Measurements from ENCODE around the gene AP1S2. TPM values are rescaled to one million over a fixed set of nuclear protein-coding genes. Genes with fewer than 3 reads are reported as not detected.

AP1S2 gene
- total RNA-seq, 1 donor from 2014 or later: 89.4 TPM

DNA sequence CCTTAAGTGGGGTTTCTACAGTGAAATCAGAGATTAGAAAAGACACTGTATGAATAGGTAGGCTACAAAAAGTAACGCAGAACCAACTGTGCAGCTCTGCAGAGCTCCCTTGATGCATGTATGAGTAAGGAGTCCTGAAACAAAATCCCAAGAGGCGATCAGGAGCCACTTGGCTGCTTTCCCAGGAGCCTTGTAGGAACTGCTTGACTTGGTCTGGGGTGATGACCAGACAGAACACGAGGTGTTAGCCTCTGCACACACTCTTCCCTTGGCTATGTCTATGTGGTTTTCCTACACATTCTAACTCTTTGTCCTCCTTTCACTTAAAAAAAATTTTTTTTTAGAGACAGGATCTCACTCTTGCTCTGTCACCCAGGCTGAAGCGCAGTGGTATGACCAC, 22.8 kb upstream of the AP1S2 start:
- H3K4me3 Mint-ChIP-seq (ENCODE audit: unreplicated experiment): no peak overlapping the region

GRCh38 chrX:15874672-15875071, 20.1 kb upstream of the AP1S2 start:
- H3K27me3 Mint-ChIP-seq (ENCODE audit: unreplicated experiment): no peaks in the 10 kb centered on the region
- H3K27ac Mint-ChIP-seq (ENCODE audit: unreplicated experiment): no peak overlapping the region
- H3K9me3 Mint-ChIP-seq (ENCODE audit: unreplicated experiment): no peaks in the 10 kb centered on the region
- TF ChIP-seq CTCF (IDR thresholded peaks at IDR 0.05; ENCODE audit: partially characterized antibody, unreplicated experiment): no peak
- no peaks in the 10 kb centered on the region for H3K4me1 Mint-ChIP-seq (ENCODE audit: low read depth, unreplicated experiment)
- H3K36me3 Mint-ChIP-seq (ENCODE audit: unreplicated experiment): no peaks in the 10 kb centered on the region
- H3K4me3 Mint-ChIP-seq (ENCODE audit: unreplicated experiment): no peak overlapping the region
- DNase-seq: no peak

More for the DNA sequence above, 22.8 kb upstream of the AP1S2 start:
- H3K9me3 Mint-ChIP-seq (ENCODE audit: unreplicated experiment): no peaks in the 10 kb centered on the region
- no peaks in the 10 kb centered on the region for H3K36me3 Mint-ChIP-seq (ENCODE audit: unreplicated experiment)
- H3K27ac Mint-ChIP-seq (ENCODE audit: unreplicated experiment): no peak overlapping the region
- TF ChIP-seq CTCF (IDR thresholded peaks at IDR 0.05; ENCODE audit: partially characterized antibody, unreplicated experiment): no peak
- no peaks in the 10 kb centered on the region for H3K4me1 Mint-ChIP-seq (ENCODE audit: low read depth, unreplicated experiment)
- no peaks in the 10 kb centered on the region for H3K27me3 Mint-ChIP-seq (ENCODE audit: unreplicated experiment)
- no peak for DNase-seq

- Mint-ChIP-seq H3K4me1 (ENCODE audit: low read depth, unreplicated experiment) (no peaks in the 10 kb centered on the region), H3K27me3 (ENCODE audit: unreplicated experiment) (no peaks in the 10 kb centered on the region), H3K9me3 (ENCODE audit: unreplicated experiment) (no peaks in the 10 kb centered on the region), H3K36me3 (ENCODE audit: unreplicated experiment) (no peaks in the 10 kb centered on the region), H3K4me3 (ENCODE audit: unreplicated experiment) (no peak overlapping the region), H3K27ac (ENCODE audit: unreplicated experiment) (no peak overlapping the region)
- no peak for TF ChIP-seq CTCF (IDR thresholded peaks at IDR 0.05; ENCODE audit: partially characterized antibody, unreplicated experiment)
- no peak for DNase-seq
These were observed 19.0 kb upstream of the AP1S2 start for GRCh38 chrX:15873566-15873965.

DNA sequence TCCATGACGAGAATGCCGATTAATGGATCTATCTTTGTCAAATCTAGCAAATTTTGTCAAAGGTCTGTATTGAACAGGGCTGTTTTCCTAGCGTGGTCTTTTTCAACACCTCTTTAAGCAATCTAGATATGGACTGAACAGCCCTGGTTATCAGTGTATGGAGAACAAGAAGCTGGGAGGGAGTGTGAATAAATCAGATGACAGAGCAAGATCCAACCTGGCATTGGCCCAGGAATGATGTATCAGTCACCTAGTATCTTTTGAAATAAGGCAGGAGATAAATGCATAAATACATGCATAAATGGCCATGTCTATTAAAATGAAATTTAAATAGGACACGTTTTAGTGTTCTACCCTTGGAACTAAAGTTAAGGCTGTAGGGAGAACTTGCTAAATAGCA, 15.7 kb upstream of the AP1S2 start:
- Mint-ChIP-seq H3K27ac (ENCODE audit: unreplicated experiment) (no peak overlapping the region), H3K27me3 (ENCODE audit: unreplicated experiment) (no peaks in the 10 kb centered on the region), H3K4me1 (ENCODE audit: low read depth, unreplicated experiment) (no peaks in the 10 kb centered on the region), H3K36me3 (ENCODE audit: unreplicated experiment) (no peaks in the 10 kb centered on the region), H3K4me3 (ENCODE audit: unreplicated experiment) (no peak overlapping the region), H3K9me3 (ENCODE audit: unreplicated experiment) (no peaks in the 10 kb centered on the region)
- DNase-seq: no peak
- no peak for TF ChIP-seq CTCF (IDR thresholded peaks at IDR 0.05; ENCODE audit: partially characterized antibody, unreplicated experiment)

- Mint-ChIP-seq H3K4me3 (ENCODE audit: unreplicated experiment) (no peak overlapping the region), H3K27ac (ENCODE audit: unreplicated experiment) (no peak overlapping the region), H3K36me3 (ENCODE audit: unreplicated experiment) (no peaks in the 10 kb centered on the region), H3K9me3 (ENCODE audit: unreplicated experiment) (no peaks in the 10 kb centered on the region), H3K27me3 (ENCODE audit: unreplicated experiment) (no peaks in the 10 kb centered on the region), H3K4me1 (ENCODE audit: low read depth, unreplicated experiment) (no peaks in the 10 kb centered on the region)
- no peak for TF ChIP-seq CTCF (IDR thresholded peaks at IDR 0.05; ENCODE audit: partially characterized antibody, unreplicated experiment)
- DNase-seq: no peak
These were observed 15.1 kb upstream of the AP1S2 start for GRCh38 chrX:15869695-15870094.

All from glutamatergic neuron (in vitro differentiated cells).